Measurements from ENCODE around the gene MRPS2. TPM values are rescaled to one million over a fixed set of nuclear protein-coding genes. Genes with fewer than 3 reads are reported as not detected.

Gene MRPS2
- total and polyA plus RNA-seq, 2 of the 4 experiments (the other 2 are of a cell fraction), result 53.1 to 104 TPM

DNA sequence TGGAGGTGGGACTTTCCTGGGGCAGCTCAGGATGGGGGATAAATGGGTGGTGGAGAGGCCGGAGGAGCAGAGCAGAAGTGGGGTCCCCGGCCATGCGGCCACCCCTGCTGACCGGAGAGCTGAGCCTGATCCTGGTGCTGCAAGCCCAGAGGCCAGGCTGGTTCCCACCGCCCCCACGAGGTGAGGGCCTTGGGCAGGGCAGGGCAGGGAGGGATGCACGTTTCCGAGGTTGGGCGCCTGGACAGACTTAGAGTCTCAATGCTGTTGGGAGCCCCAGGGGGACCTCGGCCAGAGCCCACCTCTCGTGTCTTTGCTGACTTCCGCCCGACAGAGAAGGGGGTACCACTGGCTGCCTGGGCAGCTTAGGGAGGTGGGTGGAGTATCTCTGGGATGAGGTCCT is 51.0 kb downstream of the MRPS2 start:
- Histone ChIP-seq H2AK5ac (ENCODE audit: low read depth, low read length) (no peak overlapping the region), H4K91ac (ENCODE audit: insufficient read depth, low read depth, low read length) (no peak overlapping the region), H2BK20ac (ENCODE audit: low read depth, low read length) (no peak overlapping the region), H3K14ac (replicated peaks; ENCODE audit: low read depth, low read length) (no peak overlapping the region), H4K8ac (ENCODE audit: low read depth in 2 of 2, low read length in 2 of 2) (no peak overlapping the region), H3K56ac (ENCODE audit: extremely low read depth, insufficient read depth, low read length) (no peak overlapping the region), H3K4me2 (ENCODE audit: low read depth, low read length) (no peak overlapping the region), H4K5ac (ENCODE audit: low read depth, low read length) (no peak overlapping the region), H2BK15ac (ENCODE audit: low read depth, low read length) (no peak overlapping the region), H3K23ac (ENCODE audit: low read depth, low read length) (no peak overlapping the region), H3K4me3 (ENCODE audit: insufficient read depth, low read depth, low read length) (no peak overlapping the region), H3K27ac (ENCODE audit: insufficient read depth, low read length) (no peak overlapping the region), H3K4ac (ENCODE audit: low read depth, low read length) (no peak overlapping the region), H2BK120ac (ENCODE audit: low read depth, low read length) (no peak overlapping the region), H3K9ac (ENCODE audit: low read depth, low read length) (no peak overlapping the region), H4K20me1 (ENCODE audit: insufficient read depth, low read length) (no peaks in the 10 kb centered on the region), H3K18ac (ENCODE audit: low read depth, low read length) (no peak overlapping the region), H3K9me1 (ENCODE audit: insufficient read depth, low read length) (no peaks in the 10 kb centered on the region), H3K4me1 (ENCODE audit: control insufficient read depth, insufficient read depth, low read length) (no peaks in the 10 kb centered on the region), H3K79me1 (ENCODE audit: low read depth in 1 of 2, low read length in 2 of 2) (no peaks in the 10 kb centered on the region), H3K9me3 (ENCODE audit: control insufficient read depth, insufficient read depth, low read length) (no peaks in the 10 kb centered on the region), H2AK9ac (replicated peaks; ENCODE audit: low read depth, low read length, poor library complexity) (no peak overlapping the region), H2AFZ (replicated peaks; ENCODE audit: low read length, poor library complexity) (no peak overlapping the region), H3K27me3 (ENCODE audit: control insufficient read depth, insufficient read depth, low read length) (no peaks in the 10 kb centered on the region; the same call in 1 of the 2 replicates), H2BK5ac (ENCODE audit: low read depth, low read length, poor library complexity, severe bottlenecking) (no peak overlapping the region), H3K36me3 (ENCODE audit: control insufficient read depth, insufficient read depth, low read length) (no peaks in the 10 kb centered on the region)
- ChIA-PET CTCF (interaction anchor here (0.5 kb wide), 1 partner anchor 50 kb away, joined by 3 read pairs; no protein-coding TSS in a partner anchor), POLR2A (ENCODE audit: unreplicated experiment) (interaction anchor here (0.6 kb wide), 1 partner anchor 165 kb away, joined by 16 read pairs; no protein-coding TSS in a partner anchor)
- DNase-seq (no peak), ATAC-seq (ENCODE audit: low read depth) (no peak)
- TF ChIP-seq, protein P1, sequence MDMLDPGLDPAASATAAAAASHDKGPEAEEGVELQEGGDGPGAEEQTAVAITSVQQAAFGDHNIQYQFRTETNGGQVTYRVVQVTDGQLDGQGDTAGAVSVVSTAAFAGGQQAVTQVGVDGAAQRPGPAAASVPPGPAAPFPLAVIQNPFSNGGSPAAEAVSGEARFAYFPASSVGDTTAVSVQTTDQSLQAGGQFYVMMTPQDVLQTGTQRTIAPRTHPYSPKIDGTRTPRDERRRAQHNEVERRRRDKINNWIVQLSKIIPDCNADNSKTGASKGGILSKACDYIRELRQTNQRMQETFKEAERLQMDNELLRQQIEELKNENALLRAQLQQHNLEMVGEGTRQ (IDR thresholded peaks at IDR 0.05; ENCODE audit: low read depth, low read length), result no peak
- TF ChIP-seq MAFK (IDR thresholded peaks at IDR 0.05; ENCODE audit: low read depth, low read length) (no peak), RAD21 (IDR thresholded peaks at IDR 0.05; ENCODE audit: low read length) (no peak), CEBPB (IDR thresholded peaks at IDR 0.05; ENCODE audit: low read depth, low read length) (no peak), RCOR1 (IDR thresholded peaks at IDR 0.05; ENCODE audit: insufficient replicate concordance, low read length) (no peak), MXI1 (IDR thresholded peaks at IDR 0.05; ENCODE audit: borderline replicate concordance, low read depth, low read length) (no peak), CHD1 (IDR thresholded peaks at IDR 0.05; ENCODE audit: low read depth, low read length) (no peak), MAZ (IDR thresholded peaks at IDR 0.05; ENCODE audit: borderline replicate concordance, low read depth, low read length) (no peak), BHLHE40 (IDR thresholded peaks at IDR 0.05; ENCODE audit: low read depth, low read length) (no peak), POLR2A (IDR thresholded peaks at IDR 0.05; ENCODE audit: low read depth, low read length) (no peak), SMC3 (IDR thresholded peaks at IDR 0.05; ENCODE audit: low read depth, low read length) (no peak), RFX5 (IDR thresholded peaks at IDR 0.05; ENCODE audit: low read depth, low read length) (no peak), CTCF (conservative IDR thresholded peaks at IDR 0.05; ENCODE audit: low read depth, low read length) (no peak), NFE2L2 (IDR thresholded peaks at IDR 0.05; ENCODE audit: low read depth, low read length) (no peak), FOS (IDR thresholded peaks at IDR 0.05; ENCODE audit: low read depth, low read length) (no peak)
- TF ChIP-seq, protein P2, sequence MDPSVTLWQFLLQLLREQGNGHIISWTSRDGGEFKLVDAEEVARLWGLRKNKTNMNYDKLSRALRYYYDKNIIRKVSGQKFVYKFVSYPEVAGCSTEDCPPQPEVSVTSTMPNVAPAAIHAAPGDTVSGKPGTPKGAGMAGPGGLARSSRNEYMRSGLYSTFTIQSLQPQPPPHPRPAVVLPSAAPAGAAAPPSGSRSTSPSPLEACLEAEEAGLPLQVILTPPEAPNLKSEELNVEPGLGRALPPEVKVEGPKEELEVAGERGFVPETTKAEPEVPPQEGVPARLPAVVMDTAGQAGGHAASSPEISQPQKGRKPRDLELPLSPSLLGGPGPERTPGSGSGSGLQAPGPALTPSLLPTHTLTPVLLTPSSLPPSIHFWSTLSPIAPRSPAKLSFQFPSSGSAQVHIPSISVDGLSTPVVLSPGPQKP (IDR thresholded peaks at IDR 0.05; ENCODE audit: borderline replicate concordance, low read depth, low read length), result no peak
- intact Hi-C loops (cut with micrococcal nuclease) (no loop called here), in situ Hi-C loops (cut with MboI; ENCODE audit: low sequenced_read_pairs) (no loop called here), dilution Hi-C loops (cut with HindIII; ENCODE audit: low sequenced_read_pairs, unreplicated experiment) (no loop called here)
- 100% methylated on average over 1 of the region's 13 CpGs; no CpG with 5 or more reads in 1 of the 2 experiments for WGBS, 2 experiments (ENCODE audit: extremely low coverage in 2 of 2, insufficient read length in 1 of 2)
- BruUV-seq (replicated peaks), result no TSS peak
